Kidney capillary endothelial cell (primary cell): ENCODE measurements around the gene RANBP10.
"Not testable (repeated sequence)": the region's sequence is repeated elsewhere in the genome, so short reads cannot be mapped to it uniquely, and the experiment has no call there.

Experiments used
- DNase-seq: peaks from one replicate; pipeline ENCODE4 v3.0.0-alpha.2; 2018; ENCODE audit warnings: low spot score

The RANBP10 gene

DNA sequence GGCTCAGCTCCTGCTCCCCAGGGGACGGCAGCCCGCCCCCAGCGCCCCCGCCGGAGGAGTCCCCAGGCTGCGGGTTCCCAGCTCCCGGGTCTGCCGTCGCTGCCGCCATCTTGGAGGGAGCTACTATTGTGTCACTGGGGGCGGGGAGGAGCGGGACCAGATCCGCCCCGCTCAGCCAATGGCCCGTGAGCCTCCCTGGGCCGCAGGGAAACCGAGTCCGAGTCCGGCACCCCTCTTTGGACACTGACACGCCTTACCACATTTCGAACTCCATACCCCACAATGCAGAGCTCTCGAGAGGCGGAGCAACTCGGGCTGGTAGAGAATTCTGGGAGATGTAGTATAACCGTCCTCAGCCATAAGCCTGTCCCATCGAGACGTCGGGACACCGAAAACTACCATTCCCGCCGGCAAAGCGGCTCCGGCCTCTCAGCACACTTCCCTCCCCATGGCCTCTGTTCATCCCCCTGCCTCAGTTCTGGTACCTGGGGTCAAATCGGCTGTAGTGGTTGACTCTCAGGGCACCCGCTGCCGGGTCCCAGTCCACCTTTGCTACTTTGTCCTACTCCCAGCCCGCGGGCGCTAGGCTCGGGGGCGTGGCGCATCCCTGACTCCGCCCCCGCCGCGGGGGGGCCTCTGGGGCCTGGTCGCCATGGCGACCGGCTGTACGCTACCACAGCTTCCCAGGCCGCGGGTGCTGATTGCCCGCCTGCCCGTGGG, at the start of gene RANBP10, which contains the start of gene TSNAXIP1:
Gene RANBP10 (minus strand): TSS at position 133 of the 720 bp plus-strand sequence. CDS start 24 bp downstream, at position 109.
Gene TSNAXIP1 (plus strand): TSS at position 462 of the 720 bp plus-strand sequence. CDS start 261 bp downstream, outside the sequence.
- DNase-seq, result peak; percentile 100

DNA sequence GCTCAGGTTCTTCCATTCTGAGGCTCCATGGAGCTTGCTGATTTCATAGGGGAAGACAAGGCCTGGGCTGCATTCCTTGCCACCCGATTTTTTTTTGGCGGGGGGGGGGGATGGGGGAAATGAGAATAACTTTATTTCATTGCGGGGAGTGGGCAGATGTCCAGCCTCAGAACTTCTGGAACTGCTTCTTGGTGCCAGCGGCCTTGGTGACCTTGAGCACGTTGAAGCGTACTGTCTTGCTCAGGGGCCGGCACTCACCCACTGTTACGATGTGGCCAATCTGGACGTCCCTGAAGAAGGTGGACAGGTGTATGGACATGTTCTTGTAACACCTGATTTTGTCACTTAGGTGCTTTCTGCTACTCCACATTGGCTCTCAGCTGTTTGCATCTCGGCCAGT, 49.4 kb upstream of the RANBP10 start:
- DNase-seq, result no peak

DNA sequence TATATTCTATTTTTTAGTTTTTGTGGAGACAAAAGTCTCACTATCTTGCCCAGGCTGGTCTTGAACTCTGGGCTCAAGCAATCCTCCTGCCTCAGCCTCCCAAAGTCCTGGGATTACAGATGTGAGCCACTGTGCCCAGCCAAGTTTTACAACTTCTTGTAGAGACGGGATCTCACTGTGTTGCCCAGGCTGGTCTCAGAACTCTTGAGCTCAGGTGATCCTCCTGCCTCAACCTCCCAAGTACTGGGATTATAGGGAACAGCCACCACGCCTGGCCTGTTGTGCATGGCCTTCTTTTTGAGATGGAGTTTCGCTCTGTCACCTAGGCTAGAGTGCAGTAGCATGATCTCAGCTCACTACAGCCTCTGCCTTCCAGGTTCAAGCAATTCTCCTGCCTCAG, 47.3 kb upstream of the RANBP10 start:
- DNase-seq, result no peak

GRCh38 chr16:67848118-67848517, 41.8 kb upstream of the RANBP10 start:
- no peak for DNase-seq

DNA sequence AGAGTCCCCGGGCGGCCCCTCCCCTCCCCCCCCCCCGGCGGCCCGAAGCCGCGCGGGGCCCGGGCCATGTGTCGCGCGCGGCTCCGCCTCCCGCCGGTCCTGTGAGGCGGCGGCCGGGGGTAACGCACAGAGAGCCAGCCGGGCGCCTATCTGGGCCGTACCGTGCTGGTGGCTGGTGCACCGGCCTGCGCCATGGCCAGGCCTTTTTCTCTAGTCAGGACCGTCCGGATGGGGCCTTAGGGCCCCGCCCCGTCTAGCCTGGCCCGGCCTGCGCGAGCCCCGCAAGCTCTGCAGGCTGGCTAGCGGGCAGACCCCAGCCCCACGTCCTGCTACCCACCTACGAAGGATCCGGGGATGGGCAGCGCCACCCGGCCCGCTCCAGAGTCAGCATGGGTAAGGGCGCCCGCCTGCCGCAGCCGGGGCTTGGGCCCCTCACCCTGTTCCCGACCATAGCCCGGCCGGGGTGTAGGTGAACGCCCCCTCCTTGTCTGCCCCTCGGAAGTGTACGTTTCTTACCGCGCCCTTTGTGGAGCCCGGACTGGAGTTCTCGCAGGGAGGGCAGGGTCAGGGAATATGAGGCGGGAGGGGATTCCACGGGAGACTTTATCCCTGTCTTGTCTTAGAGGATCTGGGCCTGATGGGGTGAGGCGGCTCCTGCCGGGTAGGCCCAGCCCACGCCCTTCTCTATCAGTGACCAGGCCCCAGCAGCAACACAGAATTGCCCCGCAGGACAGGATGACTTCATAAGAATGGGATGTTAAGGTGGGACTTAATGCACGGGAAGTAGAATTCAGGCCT, 40.9 kb upstream of the RANBP10 start, which contains the start of gene CENPT:
Gene CENPT (minus strand): TSS at position 630 of the 798 bp plus-strand sequence. CDS start 13,834 bp downstream, outside the sequence.
- peak; percentile 52 for DNase-seq

DNA sequence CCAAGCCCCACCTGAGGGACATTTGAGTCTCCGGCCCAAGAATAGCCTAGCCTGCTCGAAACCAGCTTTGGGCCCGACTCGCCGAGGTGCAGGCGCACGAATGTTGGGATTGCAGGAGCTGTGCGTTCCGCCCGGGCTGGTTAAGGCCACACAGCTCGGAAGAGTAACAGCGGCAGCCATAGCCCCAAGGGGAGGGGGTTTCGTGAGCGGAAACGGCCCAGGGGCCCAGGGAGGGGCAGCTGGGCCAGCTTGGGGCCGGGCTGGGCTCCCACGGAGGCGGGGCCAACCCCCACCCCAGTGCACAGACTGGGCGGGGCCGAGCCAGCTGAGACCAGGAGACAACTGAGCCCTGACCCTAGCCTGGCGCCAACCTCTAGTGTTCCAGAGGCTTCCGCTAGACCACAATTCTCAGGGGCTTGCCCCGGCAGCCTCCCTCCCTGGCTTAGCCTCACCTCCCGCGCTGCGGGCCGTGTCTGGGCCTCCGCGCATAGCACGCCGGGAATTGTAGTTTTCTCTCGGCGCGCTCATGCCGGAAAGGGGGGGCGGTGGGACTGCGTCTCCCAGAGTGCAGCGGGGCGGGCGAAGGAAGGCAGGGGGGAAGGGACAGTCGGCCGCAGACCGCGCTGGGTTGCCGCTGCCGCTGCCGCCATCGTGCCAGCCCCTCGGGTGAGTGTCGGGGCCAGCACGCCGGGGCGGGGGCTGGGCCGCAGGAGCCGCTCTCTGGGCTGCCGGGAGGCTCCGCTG, 40.1 kb upstream of the RANBP10 start, which contains the start of gene NUTF2:
Gene NUTF2 (plus strand): TSS at position 614 of the 744 bp plus-strand sequence. CDS start 18,198 bp downstream, outside the sequence.
- DNase-seq, result peak; percentile 88

- DNase-seq, result no peak
These were observed 39.6 kb upstream of the RANBP10 start for GRCh38 chr16:67846063-67846319.

- DNase-seq, result no peak
These were observed 39.1 kb upstream of the RANBP10 start for GRCh38 chr16:67845291-67846062.

- DNase-seq, result no peak
These were observed 38.1 kb upstream of the RANBP10 start for GRCh38 chr16:67844497-67844896.

- DNase-seq, result no peak
These were observed 37.0 kb upstream of the RANBP10 start for GRCh38 chr16:67843343-67843765.

- DNase-seq, result peak; percentile 35
These were observed 36.4 kb upstream of the RANBP10 start for GRCh38 chr16:67842509-67843342.

- DNase-seq, result peak; percentile 94
These were observed 35.6 kb upstream of the RANBP10 start, which contains the start of gene THAP11 for GRCh38 chr16:67841816-67842508. Gene THAP11 (plus strand): TSS chr16:67842320. CDS start chr16:67842555, 235 bp downstream.

GRCh38 chr16:67841198-67841815, 34.9 kb upstream of the RANBP10 start:
- DNase-seq, result no peak

- no peak for DNase-seq
These were observed 31.5 kb upstream of the RANBP10 start for GRCh38 chr16:67837811-67838210.

DNA sequence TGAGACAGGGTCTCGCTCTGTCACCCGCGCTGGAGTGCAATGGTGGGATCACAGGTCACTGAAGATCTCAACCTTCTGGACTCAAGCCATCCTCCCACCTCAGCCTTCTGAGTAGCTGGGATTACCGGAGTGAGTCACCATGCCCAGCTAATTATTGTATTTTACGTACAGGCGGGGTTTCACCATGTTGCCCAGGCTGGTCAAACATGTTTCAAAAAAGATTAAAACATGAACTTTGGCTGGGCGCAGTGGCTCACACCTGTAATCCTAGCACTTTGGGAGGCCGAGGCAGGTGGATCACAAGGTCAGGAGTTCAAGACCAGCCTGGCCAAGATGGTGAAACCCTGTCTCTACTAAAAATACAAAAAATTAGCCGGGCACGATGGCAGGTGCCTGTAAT, 30.8 kb upstream of the RANBP10 start:
- not testable (repeated sequence) for DNase-seq

DNA sequence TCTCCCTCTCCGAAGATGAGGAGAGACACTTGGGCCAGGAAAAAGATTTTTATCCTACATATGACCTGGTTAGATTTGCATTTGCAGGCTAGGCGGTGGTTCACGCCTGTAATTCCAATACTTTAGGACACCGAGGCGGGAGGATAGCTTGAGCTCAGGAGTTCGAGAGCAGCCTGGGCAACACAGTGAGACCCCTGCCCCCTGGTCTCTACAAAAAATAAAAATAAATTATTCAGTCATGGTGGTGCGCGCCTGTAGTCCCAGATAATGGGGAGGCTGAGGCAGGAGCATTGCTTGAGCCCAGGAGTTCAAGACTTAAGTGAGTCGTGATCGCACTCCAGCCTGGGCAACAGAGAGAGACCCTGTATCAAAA, 27.9 kb upstream of the RANBP10 start:
- DNase-seq, result no peak

DNA sequence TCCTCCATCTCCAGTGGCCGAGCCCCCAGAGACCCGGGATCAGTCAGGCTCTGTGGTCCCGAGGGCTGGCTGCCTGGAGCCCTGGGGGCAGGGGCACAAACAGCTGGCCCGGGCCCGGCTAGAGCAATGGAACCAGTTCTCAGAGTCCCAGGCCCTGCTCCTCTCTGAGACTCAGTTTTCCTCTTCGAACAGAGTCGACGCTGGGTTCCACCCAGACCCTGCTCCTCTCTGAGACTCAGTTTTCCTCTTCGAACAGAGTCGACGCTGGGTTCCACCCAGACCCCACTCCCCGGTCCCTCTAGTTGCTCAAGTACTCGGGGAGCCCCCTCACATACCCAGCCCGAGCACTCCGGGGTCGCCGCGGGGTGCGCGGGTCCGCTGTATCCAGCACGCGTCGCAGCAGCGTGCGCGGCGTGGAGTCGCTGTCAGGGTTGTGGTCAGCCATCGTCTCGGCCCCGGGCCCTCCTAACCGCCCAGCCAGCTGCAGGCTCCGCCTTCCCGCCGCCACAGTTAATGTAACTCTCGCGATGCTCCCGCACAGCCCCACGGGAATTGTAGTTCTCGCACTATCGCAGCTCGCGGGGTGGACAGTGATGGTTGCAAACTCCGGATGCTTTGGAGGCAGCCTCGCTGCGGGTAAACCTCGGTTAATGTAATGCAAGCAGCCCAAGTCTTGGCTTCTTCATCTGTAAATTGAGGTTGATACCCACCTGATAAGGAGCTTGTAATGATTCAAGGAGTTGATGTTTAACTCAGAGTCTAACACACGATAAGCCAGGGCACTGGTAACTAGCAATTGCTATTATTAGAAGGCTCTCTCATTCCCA, 27.3 kb upstream of the RANBP10 start:
- peak; percentile 89 for DNase-seq

- DNase-seq, result peak; percentile 60
These were observed 26.7 kb upstream of the RANBP10 start for GRCh38 chr16:67833030-67833414.

DNA sequence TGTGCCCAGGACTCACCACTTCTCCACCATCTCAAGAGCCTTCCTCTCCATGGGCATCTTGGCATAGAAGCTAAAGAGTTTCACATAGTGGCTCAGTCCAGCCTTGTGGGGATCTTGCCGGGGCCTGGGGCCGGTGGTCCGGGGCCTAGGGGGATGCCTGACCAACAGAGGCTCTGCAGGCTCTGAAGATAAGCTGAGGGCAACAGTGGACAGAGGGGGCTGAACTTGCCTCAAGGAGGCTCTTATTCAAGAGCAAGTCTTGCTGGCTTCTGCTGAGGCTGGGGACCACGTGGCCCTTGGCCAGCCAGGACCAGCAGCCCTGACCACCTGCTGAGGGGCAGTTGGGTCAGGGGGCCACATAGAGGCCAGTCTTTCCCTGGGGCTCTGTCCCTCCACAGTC, 22.3 kb upstream of the RANBP10 start:
- no peak for DNase-seq
